H1 (cell line): ENCODE data around the gene PACSIN2.

Experiments used
- EGR1 ChIP-seq: IDR thresholded peaks from 2 replicates; pipeline ENCODE4 v1.6.1; 2011; ENCODE audit warnings: low read depth, low read length, borderline replicate concordance
- KDM1A ChIP-seq: fragments of 200-600, 300-600 bp; sonication (generic); IDR thresholded peaks from 2 replicates; pipeline ENCODE4 v1.7.1; 2016; ENCODE audit warnings: mild to moderate bottlenecking, low read length, borderline replicate concordance

GRCh38 chr22:42881298-42881697 lies 133.7 kb downstream of the PACSIN2 start:
- TF ChIP-seq EGR1, result no peak
- no peak for TF ChIP-seq KDM1A
